CD14-positive monocyte (primary cell): ENCODE results near the gene COL20A1. TPM values are rescaled to one million over a fixed set of nuclear protein-coding genes. Genes with fewer than 3 reads are reported as not detected.

Source experiments
- DNase-seq, 3 donors: peaks; one replicate each; pipeline ENCODE4 v3.0.0-alpha.2; 2011 to 2022
- H2AFZ ChIP-seq: 2 replicates; pipeline ENCODE4 v1.6.0; 2012; ENCODE audit warnings: mild to moderate bottlenecking, low read depth, low read length, inconsistent platforms; ENCODE audit not compliant: insufficient read depth, poor library complexity, severe bottlenecking
- H3K27ac ChIP-seq, 2 donors: 1 replicate in 1 of 2; 2 replicates in 1 of 2; pipeline ENCODE4 v1.5.1; 2012 to 2013; ENCODE audit warnings: low read length in 2 of 2, control low read depth in 1 of 2, inconsistent platforms in 1 of 2, low read depth in 1 of 2, mild to moderate bottlenecking in 1 of 2
- H3K27me3 ChIP-seq, 2 donors: one replicate each; pipeline versions ENCODE4 v1.6.0 to v1.6.1; 2011 to 2013; ENCODE audit warnings: low read length in 2 of 2; ENCODE audit not compliant: control insufficient read depth in 2 of 2, insufficient read depth in 2 of 2
- H3K36me3 ChIP-seq, 2 donors: replicated peaks in 1 of 2; 1 replicate in 1 of 2; 2 replicates in 1 of 2; pipeline versions ENCODE4 v1.5.1 to v1.6.1; 2012 to 2013; ENCODE audit warnings: low read length in 2 of 2, control low read depth in 1 of 2, inconsistent platforms in 1 of 2, mild to moderate bottlenecking in 1 of 2; ENCODE audit not compliant: insufficient read depth in 2 of 2, control insufficient read depth in 1 of 2
- H3K4me1 ChIP-seq, 2 donors: 1 replicate in 1 of 2; 2 replicates in 1 of 2; pipeline versions ENCODE4 v1.5.1 to v1.6.1; 2012 to 2013; ENCODE audit warnings: low read length in 2 of 2, control low read depth in 1 of 2, inconsistent platforms in 1 of 2, mild to moderate bottlenecking in 1 of 2, moderate library complexity in 1 of 2; ENCODE audit not compliant: insufficient read depth in 2 of 2, control insufficient read depth in 1 of 2
- H3K4me2 ChIP-seq: replicated peaks from 2 replicates; pipeline ENCODE3; 2012; ENCODE audit warnings: low read length, moderate library complexity, mild to moderate bottlenecking; ENCODE audit not compliant: poor library complexity, severe bottlenecking; ENCODE audit errors: extremely low read depth
- H3K4me3 ChIP-seq, 3 experiments: fragments of 200-600 bp in 1 of 3; sonication (generic) in 1 of 3; replicated peaks in 1 of 3; 1 replicate in 2 of 3; 2 replicates in 1 of 3; pipeline ENCODE4 v1.5.1; 2011 to 2013; ENCODE audit warnings: low read length in 3 of 3, mild to moderate bottlenecking in 3 of 3, control low read depth in 2 of 3, low read depth in 2 of 3, inconsistent platforms in 1 of 3, moderate library complexity in 1 of 3
- H3K79me2 ChIP-seq: 2 replicates; pipeline ENCODE4 v1.6.0; 2012; ENCODE audit warnings: mild to moderate bottlenecking, control low read depth, inconsistent platforms, low read length, moderate library complexity; ENCODE audit not compliant: insufficient read depth
- H3K9ac ChIP-seq: 2 replicates; pipeline ENCODE4 v1.6.0; 2017; ENCODE audit warnings: low read length, mild to moderate bottlenecking; ENCODE audit not compliant: insufficient read depth, poor library complexity, severe bottlenecking
- H3K9me3 ChIP-seq, 2 donors: replicated peaks in 1 of 2; 1 replicate in 1 of 2; 2 replicates in 1 of 2; pipeline versions ENCODE4 v1.5.1 to v1.6.1; 2012 to 2013; ENCODE audit warnings: low read length in 2 of 2, control low read depth in 1 of 2; ENCODE audit not compliant: control insufficient read depth in 1 of 2, insufficient read depth in 1 of 2
- H4K20me1 ChIP-seq: 2 replicates; pipeline ENCODE4 v1.6.0; 2012; ENCODE audit warnings: mild to moderate bottlenecking, low read length, control low read depth, moderate library complexity; ENCODE audit not compliant: insufficient read depth
- H3K27ac Mint-ChIP-seq, 7 donors: one replicate each; pipeline ENCODE4 v1.8.0; 2020; ENCODE audit warnings: mild to moderate bottlenecking in 7 of 7, mixed read lengths in 7 of 7, moderate library complexity in 6 of 7, inconsistent platforms in 2 of 7
- H3K27me3 Mint-ChIP-seq, 3 donors: one replicate each; pipeline ENCODE4 v1.8.0; 2021 to 2022; ENCODE audit warnings: low read depth in 3 of 3, mild to moderate bottlenecking in 3 of 3, mixed read lengths in 3 of 3, moderate library complexity in 3 of 3, inconsistent platforms in 1 of 3
- H3K36me3 Mint-ChIP-seq, 2 donors: one replicate each; pipeline ENCODE4 v1.8.0; 2020; ENCODE audit warnings: mixed read lengths in 2 of 2, inconsistent platforms in 1 of 2, mild to moderate bottlenecking in 1 of 2
- H3K4me1 Mint-ChIP-seq: one replicate; pipeline ENCODE4 v1.8.0; 2020; ENCODE audit warnings: mild to moderate bottlenecking, mixed read lengths
- H3K4me3 Mint-ChIP-seq, 2 donors: one replicate each; pipeline ENCODE4 v1.8.0; 2020; ENCODE audit warnings: mild to moderate bottlenecking in 2 of 2, mixed read lengths in 2 of 2, moderate library complexity in 1 of 2
- H3K9me3 Mint-ChIP-seq, 7 donors: one replicate each; pipeline ENCODE4 v1.8.0; 2020 to 2022; ENCODE audit warnings: mixed read lengths in 7 of 7, mild to moderate bottlenecking in 6 of 7, moderate library complexity in 6 of 7, inconsistent platforms in 2 of 7
- WGBS: methylation state at CpG from one replicate; pipeline ENCODE4 v1.1.5; 2013; ENCODE audit warnings: missing lambda C conversion rate; ENCODE audit not compliant: insufficient coverage; 5-methylcytosine and 5-hydroxymethylcytosine counted together
- intact Hi-C, 2 donors: fragments of 100-400 bp; cut with micrococcal nuclease; formaldehyde crosslinking; loops; one replicate each; pipeline versions ENCODE4 v1.15.0 to v1.15.1; 2023
- polyA plus RNA-seq, 3 donors: library from polyadenylated mRNA; depleted of rRNA in 1 of 3; unstranded in 2 of 3; stranded (reverse) in 1 of 3; fragments of 300-500 nt in 2 of 3; fragments of >200 nt in 1 of 3; fragmentation: Illumina TruSeq in 2 of 3; gene quantifications; 1 replicate in 2 of 3; 2 replicates in 1 of 3; pipeline ENCODE4 v1.2.3, GENCODE V29; 2012 to 2021
- TF ChIP-seq, protein P1 (sequence below): fragments of 200-600 bp; IDR thresholded peaks from one replicate; pipeline ENCODE4 v1.8.0; 2022; ENCODE audit warnings: antibody characterized with exemption, mild to moderate bottlenecking

COL20A1 gene
- polyA plus RNA-seq, 3 donors, result not detected

- no peaks in the 10 kb centered on the region for H3K9me3 Mint-ChIP-seq
- Histone ChIP-seq H4K20me1 (no peaks in the 10 kb centered on the region), H3K36me3 (no peaks in the 10 kb centered on the region), H3K4me1 (no peaks in the 10 kb centered on the region), H3K9ac (no peak overlapping the region), H3K4me3 (no peak overlapping the region), H2AFZ (no peak overlapping the region), H3K79me2 (no peaks in the 10 kb centered on the region), H3K9me3 (no peaks in the 10 kb centered on the region), H3K27me3 (no peaks in the 10 kb centered on the region), H3K4me2 (no peak overlapping the region), H3K27ac (no peak overlapping the region)
- DNase-seq, result no peak
- intact Hi-C loops, result no loop called here
- no peak overlapping the region for H3K4me3 Mint-ChIP-seq
- peaks cover 2 to 3% (median 2%) of the 10 kb centered on the region in 3 donors for H3K27me3 Mint-ChIP-seq
- TF ChIP-seq, protein P1, sequence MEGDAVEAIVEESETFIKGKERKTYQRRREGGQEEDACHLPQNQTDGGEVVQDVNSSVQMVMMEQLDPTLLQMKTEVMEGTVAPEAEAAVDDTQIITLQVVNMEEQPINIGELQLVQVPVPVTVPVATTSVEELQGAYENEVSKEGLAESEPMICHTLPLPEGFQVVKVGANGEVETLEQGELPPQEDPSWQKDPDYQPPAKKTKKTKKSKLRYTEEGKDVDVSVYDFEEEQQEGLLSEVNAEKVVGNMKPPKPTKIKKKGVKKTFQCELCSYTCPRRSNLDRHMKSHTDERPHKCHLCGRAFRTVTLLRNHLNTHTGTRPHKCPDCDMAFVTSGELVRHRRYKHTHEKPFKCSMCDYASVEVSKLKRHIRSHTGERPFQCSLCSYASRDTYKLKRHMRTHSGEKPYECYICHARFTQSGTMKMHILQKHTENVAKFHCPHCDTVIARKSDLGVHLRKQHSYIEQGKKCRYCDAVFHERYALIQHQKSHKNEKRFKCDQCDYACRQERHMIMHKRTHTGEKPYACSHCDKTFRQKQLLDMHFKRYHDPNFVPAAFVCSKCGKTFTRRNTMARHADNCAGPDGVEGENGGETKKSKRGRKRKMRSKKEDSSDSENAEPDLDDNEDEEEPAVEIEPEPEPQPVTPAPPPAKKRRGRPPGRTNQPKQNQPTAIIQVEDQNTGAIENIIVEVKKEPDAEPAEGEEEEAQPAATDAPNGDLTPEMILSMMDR, result no peak
- H3K4me1 Mint-ChIP-seq, result no peaks in the 10 kb centered on the region
- WGBS, result 62% methylated on average over 11 of the region's 15 CpGs
- H3K36me3 Mint-ChIP-seq, result no peaks in the 10 kb centered on the region
- H3K27ac Mint-ChIP-seq, result no peak overlapping the region
These were observed 22.3 kb downstream of the COL20A1 start for GRCh38 chr20:63315240-63315689.

DNA sequence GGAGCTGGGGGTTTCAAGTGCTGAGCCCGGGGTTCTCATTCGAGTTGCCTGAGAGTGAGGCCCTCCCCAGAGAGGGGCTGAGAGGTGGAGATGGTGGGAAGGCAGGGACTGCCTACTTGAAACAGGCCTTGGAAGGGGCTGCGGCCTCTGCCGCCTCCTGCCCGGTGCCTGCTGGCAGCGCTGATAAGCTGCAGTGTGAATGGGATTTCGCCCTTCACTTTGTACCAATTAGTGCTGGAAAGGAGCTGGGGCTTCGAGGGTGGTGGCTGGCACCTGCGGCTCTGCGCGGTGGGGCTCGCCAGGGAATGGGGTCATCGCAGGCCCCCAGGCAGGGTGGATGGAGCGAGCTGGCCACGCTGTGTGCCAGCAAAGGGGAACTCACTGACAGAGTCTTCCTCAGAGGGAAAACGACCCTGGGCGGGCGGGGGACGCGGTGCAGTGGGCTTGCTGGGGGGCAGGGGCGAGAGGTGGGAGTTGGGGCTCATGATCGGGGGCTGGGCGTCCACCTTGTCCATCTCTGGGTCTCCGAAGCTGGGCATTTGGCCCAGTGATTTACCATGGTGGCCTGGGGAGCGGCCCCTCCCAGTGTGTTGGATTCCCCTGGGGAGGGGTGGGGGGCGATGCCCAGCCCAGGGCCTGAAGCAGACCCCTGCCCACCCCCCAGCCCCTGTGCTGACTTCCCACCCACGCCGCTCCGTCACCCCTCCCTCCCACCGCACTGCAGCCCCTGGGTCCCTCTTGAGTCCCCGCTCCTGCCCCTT is 22.9 kb downstream of the COL20A1 start:
- Histone ChIP-seq H3K4me3 (no peak overlapping the region), H2AFZ (no peak overlapping the region), H3K9me3 (no peaks in the 10 kb centered on the region), H3K4me1 (no peaks in the 10 kb centered on the region), H3K9ac (no peak overlapping the region), H3K27ac (no peak overlapping the region), H3K27me3 (no peaks in the 10 kb centered on the region), H4K20me1 (no peaks in the 10 kb centered on the region), H3K4me2 (no peak overlapping the region), H3K36me3 (no peaks in the 10 kb centered on the region), H3K79me2 (no peaks in the 10 kb centered on the region)
- no peak overlapping the region for H3K27ac Mint-ChIP-seq
- intact Hi-C loops, result no loop called here
- H3K4me3 Mint-ChIP-seq, result no peak overlapping the region
- peaks cover 0 to 3% (median 2%) of the 10 kb centered on the region in 3 donors for H3K27me3 Mint-ChIP-seq
- DNase-seq, result no peak
- WGBS, result 78% methylated on average over 24 of the region's 31 CpGs
- no peaks in the 10 kb centered on the region for H3K9me3 Mint-ChIP-seq
- TF ChIP-seq, protein P1, result no peak
- no peaks in the 10 kb centered on the region for H3K36me3 Mint-ChIP-seq
- no peaks in the 10 kb centered on the region for H3K4me1 Mint-ChIP-seq
